Mammary microvascular endothelial cell (primary cell): ENCODE data around the gene ITSN1. TPM values are rescaled to one million over a fixed set of nuclear protein-coding genes. Genes with fewer than 3 reads are reported as not detected.

Experiments used
- total RNA-seq: library from RNA; depleted of rRNA; stranded (reverse); fragments of >200 nt; gene quantifications from 2 replicates; pipeline ENCODE4 v1.2.3, GENCODE V29; 2015

ITSN1 gene
- total RNA-seq = 41.2 and 48.8 TPM in 2 replicates

GRCh38 chr21:33642027-33642895, at the start of gene ITSN1:
Gene ITSN1 (plus strand): TSS chr21:33642501. CDS start chr21:33718829, 76,328 bp downstream.

DNA sequence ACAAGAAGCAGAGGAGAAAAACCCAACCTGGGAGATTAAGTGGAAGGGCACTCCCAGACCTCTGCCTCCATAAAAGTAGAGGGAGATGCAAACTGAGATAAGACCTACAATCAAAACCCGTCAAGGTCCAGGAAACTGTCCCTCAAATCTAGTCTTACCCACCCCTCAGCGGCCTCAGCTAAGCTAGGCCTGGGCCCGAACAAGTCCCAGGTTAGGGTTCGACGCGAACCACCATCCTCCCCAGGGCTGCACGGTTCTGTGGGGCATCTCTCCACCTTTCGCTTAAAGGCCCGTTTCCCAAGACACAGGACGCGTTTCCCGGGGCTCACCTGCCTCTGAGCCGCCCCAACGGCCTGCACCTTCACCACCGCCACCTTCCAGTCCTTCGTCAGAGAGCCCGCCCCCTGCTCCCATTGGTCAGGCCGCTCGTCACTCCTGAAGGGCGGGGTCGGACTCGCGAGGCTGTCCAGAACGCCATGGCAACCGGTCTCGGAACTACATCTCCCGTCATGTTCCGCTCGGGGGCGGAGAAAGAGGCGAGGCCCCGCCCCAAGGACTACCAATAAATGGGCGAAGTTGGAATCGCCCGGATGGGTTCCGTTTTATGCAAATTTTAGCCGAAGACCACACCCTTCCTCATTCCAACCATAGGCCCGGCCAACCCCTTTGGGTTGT, 812 bp upstream of the ITSN1 start, which contains the start of gene CRYZL1:
Gene CRYZL1 (minus strand): TSS at position 390 of the 675 bp plus-strand sequence. CDS start 10,190 bp downstream, outside the sequence.

GRCh38 chr21:33915368-33916199, 273.3 kb downstream of the ITSN1 start, which contains the start of gene ATP5PO:
Gene ATP5PO (minus strand): TSS chr21:33915804. CDS start chr21:33915763, 41 bp downstream.

Other genes starting within 250 kb of the ITSN1 start
- 46.1 and 56.6 TPM in 2 replicates for gene IFNGR2, start 239.1 kb upstream of the ITSN1 start, total RNA-seq
- gene TMEM50B, start 162.5 kb upstream of the ITSN1 start, total RNA-seq = 26.2 and 38.2 TPM in 2 replicates
- gene DNAJC28, start 150.8 kb upstream of the ITSN1 start, total RNA-seq = 0.64 and 2.8 TPM in 2 replicates
- gene GART, start 100.4 kb upstream of the ITSN1 start, total RNA-seq = 109 and 151 TPM in 2 replicates
- 174 and 307 TPM in 2 replicates for gene SON, start 99.5 kb upstream of the ITSN1 start, total RNA-seq
- 28.2 and 33.3 TPM in 2 replicates for gene DONSON, start 53.8 kb upstream of the ITSN1 start, total RNA-seq
- gene CRYZL1, start 760 bp upstream of the ITSN1 start, total RNA-seq = 17.8 and 23.1 TPM in 2 replicates